Measurements from ENCODE around the gene PPARG. TPM values are rescaled to one million over a fixed set of nuclear protein-coding genes. Genes with fewer than 3 reads are reported as not detected.

Gene PPARG
- polyA plus RNA-seq, 4 donors: 11.7 to 40.3 (median 30.6) TPM

GRCh38 chr3:12372741-12373280 is 83.9 kb downstream of the PPARG start:
- 89 to 98% (median 89%) methylated on average over 2 of the region's 2 CpGs for WGBS, 3 donors
- H3K27ac ChIP-seq (ENCODE audit: low read depth in 1 of 3, low read length in 2 of 3): no peak overlapping the region
- no peak for FAIRE-seq
- peak in 1 of 2 donors; percentile 42 for DNase-seq
- no peaks in the 10 kb centered on the region for H3K4me1 ChIP-seq (ENCODE audit: control insufficient read depth in 3 of 3, insufficient read depth in 2 of 3, low read depth in 1 of 3, low read length in 2 of 3)
- H3K4me3 ChIP-seq (ENCODE audit: low read depth in 1 of 3, low read length in 3 of 3): no peak overlapping the region
- H3K36me3 ChIP-seq (ENCODE audit: control insufficient read depth in 3 of 3, insufficient read depth in 2 of 3, low read depth in 1 of 3, low read length in 3 of 3): no peaks in the 10 kb centered on the region
- H3K27me3 ChIP-seq (ENCODE audit: control insufficient read depth in 3 of 3, insufficient read depth in 3 of 3, low read length in 3 of 3): no peaks in the 10 kb centered on the region
- H3K9me3 ChIP-seq (ENCODE audit: control insufficient read depth in 2 of 2, insufficient read depth in 1 of 2, low read depth in 1 of 2, low read length in 1 of 2): no peaks in the 10 kb centered on the region

- Histone ChIP-seq H3K27ac (ENCODE audit: low read depth in 1 of 3, low read length in 2 of 3) (no peak overlapping the region), H3K4me3 (ENCODE audit: low read depth in 1 of 3, low read length in 3 of 3) (no peak overlapping the region), H3K27me3 (ENCODE audit: control insufficient read depth in 3 of 3, insufficient read depth in 3 of 3, low read length in 3 of 3) (no peaks in the 10 kb centered on the region), H3K36me3 (ENCODE audit: control insufficient read depth in 3 of 3, insufficient read depth in 2 of 3, low read depth in 1 of 3, low read length in 3 of 3) (no peaks in the 10 kb centered on the region), H3K4me1 (ENCODE audit: control insufficient read depth in 3 of 3, insufficient read depth in 2 of 3, low read depth in 1 of 3, low read length in 2 of 3) (peaks cover 2 to 12% (median 4%) of the 10 kb centered on the region in 3 donors), H3K9me3 (ENCODE audit: control insufficient read depth in 2 of 2, insufficient read depth in 1 of 2, low read depth in 1 of 2, low read length in 1 of 2) (no peaks in the 10 kb centered on the region)
- DNase-seq (no peak), FAIRE-seq (no peak)
- WGBS, 3 donors: 70 to 89% (median 83%) methylated on average over 4 of the region's 4 CpGs
Observed at GRCh38 chr3:12375572-12375971, 86.7 kb downstream of the PPARG start.

GRCh38 chr3:12379640-12380429 is 91.0 kb downstream of the PPARG start:
- FAIRE-seq (no peak), DNase-seq (peak; percentile 47 to 76)
- Histone ChIP-seq H3K27me3 (ENCODE audit: control insufficient read depth in 3 of 3, insufficient read depth in 3 of 3, low read length in 3 of 3) (no peaks in the 10 kb centered on the region), H3K4me3 (ENCODE audit: low read depth in 1 of 3, low read length in 3 of 3) (no peak overlapping the region), H3K36me3 (ENCODE audit: control insufficient read depth in 3 of 3, insufficient read depth in 2 of 3, low read depth in 1 of 3, low read length in 3 of 3) (peaks cover 0 to 6% (median 0%) of the 10 kb centered on the region in 3 donors), H3K27ac (ENCODE audit: low read depth in 1 of 3, low read length in 2 of 3) (peak overlapping the region in 2 of 3 donors; percentile 27 to 70), H3K9me3 (ENCODE audit: control insufficient read depth in 2 of 2, insufficient read depth in 1 of 2, low read depth in 1 of 2, low read length in 1 of 2) (no peaks in the 10 kb centered on the region), H3K4me1 (ENCODE audit: control insufficient read depth in 3 of 3, insufficient read depth in 2 of 3, low read depth in 1 of 3, low read length in 2 of 3) (peaks cover 3 to 14% (median 9%) of the 10 kb centered on the region in 3 donors)
- WGBS, 3 donors: 66 to 74% (median 72%) methylated on average over 5 of the region's 5 CpGs

- peak overlapping the region in 2 of 3 donors; percentile 41 to 70 for H3K27ac ChIP-seq (ENCODE audit: low read depth in 1 of 3, low read length in 2 of 3)
Observed at GRCh38 chr3:12380461-12380860, 91.6 kb downstream of the PPARG start.

GRCh38 chr3:12381199-12381598 is 92.3 kb downstream of the PPARG start:
- WGBS, 3 donors: 87 to 95% (median 93%) methylated on average over 1 of the region's 1 CpG
- H3K27ac ChIP-seq (ENCODE audit: low read depth in 1 of 3, low read length in 2 of 3): no peak overlapping the region
- H3K4me3 ChIP-seq (ENCODE audit: low read depth in 1 of 3, low read length in 3 of 3): no peak overlapping the region
- no peaks in the 10 kb centered on the region for H3K27me3 ChIP-seq (ENCODE audit: control insufficient read depth in 3 of 3, insufficient read depth in 3 of 3, low read length in 3 of 3)
- DNase-seq: no peak
- peaks cover 0 to 8% (median 0%) of the 10 kb centered on the region in 3 donors for H3K36me3 ChIP-seq (ENCODE audit: control insufficient read depth in 3 of 3, insufficient read depth in 2 of 3, low read depth in 1 of 3, low read length in 3 of 3)
- peaks cover 0 to 3% of the 10 kb centered on the region in 2 donors for H3K9me3 ChIP-seq (ENCODE audit: control insufficient read depth in 2 of 2, insufficient read depth in 1 of 2, low read depth in 1 of 2, low read length in 1 of 2)
- no peak for FAIRE-seq
- H3K4me1 ChIP-seq (ENCODE audit: control insufficient read depth in 3 of 3, insufficient read depth in 2 of 3, low read depth in 1 of 3, low read length in 2 of 3): peaks cover 5 to 16% (median 9%) of the 10 kb centered on the region in 3 donors

More at GRCh38 chr3:12380461-12380860, 91.6 kb downstream of the PPARG start:
- FAIRE-seq (no peak), DNase-seq (no peak)
- peaks cover 0 to 6% (median 0%) of the 10 kb centered on the region in 3 donors for H3K36me3 ChIP-seq (ENCODE audit: control insufficient read depth in 3 of 3, insufficient read depth in 2 of 3, low read depth in 1 of 3, low read length in 3 of 3)
- no peaks in the 10 kb centered on the region for H3K27me3 ChIP-seq (ENCODE audit: control insufficient read depth in 3 of 3, insufficient read depth in 3 of 3, low read length in 3 of 3)
- no peaks in the 10 kb centered on the region for H3K9me3 ChIP-seq (ENCODE audit: control insufficient read depth in 2 of 2, insufficient read depth in 1 of 2, low read depth in 1 of 2, low read length in 1 of 2)
- WGBS, 3 donors: 61 to 76% (median 75%) methylated on average over 3 of the region's 3 CpGs
- no peak overlapping the region for H3K4me3 ChIP-seq (ENCODE audit: low read depth in 1 of 3, low read length in 3 of 3)
- H3K4me1 ChIP-seq (ENCODE audit: control insufficient read depth in 3 of 3, insufficient read depth in 2 of 3, low read depth in 1 of 3, low read length in 2 of 3): peaks cover 3 to 14% (median 9%) of the 10 kb centered on the region in 3 donors

GRCh38 chr3:12383218-12383617 is 94.3 kb downstream of the PPARG start:
- H3K4me1 ChIP-seq (ENCODE audit: control insufficient read depth in 3 of 3, insufficient read depth in 2 of 3, low read depth in 1 of 3, low read length in 2 of 3): peaks cover 5 to 16% (median 9%) of the 10 kb centered on the region in 3 donors
- no peaks in the 10 kb centered on the region for H3K27me3 ChIP-seq (ENCODE audit: control insufficient read depth in 3 of 3, insufficient read depth in 3 of 3, low read length in 3 of 3)
- peaks cover 0 to 6% of the 10 kb centered on the region in 2 donors for H3K9me3 ChIP-seq (ENCODE audit: control insufficient read depth in 2 of 2, insufficient read depth in 1 of 2, low read depth in 1 of 2, low read length in 1 of 2)
- WGBS, 3 donors: 57 to 71% (median 63%) methylated on average over 2 of the region's 2 CpGs
- DNase-seq (no peak), FAIRE-seq (peak; percentile 23)
- H3K36me3 ChIP-seq (ENCODE audit: control insufficient read depth in 3 of 3, insufficient read depth in 2 of 3, low read depth in 1 of 3, low read length in 3 of 3): peaks cover 0 to 8% (median 0%) of the 10 kb centered on the region in 3 donors
- no peak overlapping the region for H3K27ac ChIP-seq (ENCODE audit: low read depth in 1 of 3, low read length in 2 of 3)
- H3K4me3 ChIP-seq (ENCODE audit: low read depth in 1 of 3, low read length in 3 of 3): no peak overlapping the region

- Histone ChIP-seq H3K36me3 (ENCODE audit: control insufficient read depth in 3 of 3, insufficient read depth in 2 of 3, low read depth in 1 of 3, low read length in 3 of 3) (peaks cover 0 to 10% (median 0%) of the 10 kb centered on the region in 3 donors), H3K9me3 (ENCODE audit: control insufficient read depth in 2 of 2, insufficient read depth in 1 of 2, low read depth in 1 of 2, low read length in 1 of 2) (peaks cover 0 to 6% of the 10 kb centered on the region in 2 donors), H3K4me3 (ENCODE audit: low read depth in 1 of 3, low read length in 3 of 3) (no peak overlapping the region), H3K27ac (ENCODE audit: low read depth in 1 of 3, low read length in 2 of 3) (no peak overlapping the region), H3K27me3 (ENCODE audit: control insufficient read depth in 3 of 3, insufficient read depth in 3 of 3, low read length in 3 of 3) (no peaks in the 10 kb centered on the region), H3K4me1 (ENCODE audit: control insufficient read depth in 3 of 3, insufficient read depth in 2 of 3, low read depth in 1 of 3, low read length in 2 of 3) (peaks cover 5 to 11% (median 7%) of the 10 kb centered on the region in 3 donors)
- WGBS, 3 donors: 83 to 95% (median 88%) methylated on average over 1 of the region's 1 CpG
- FAIRE-seq (no peak), DNase-seq (no peak)
Observed at GRCh38 chr3:12384451-12385233, 95.8 kb downstream of the PPARG start.
